IMR-90 (cell line): ENCODE results near the gene MBD2. TPM values are rescaled to one million over a fixed set of nuclear protein-coding genes. Genes with fewer than 3 reads are reported as not detected.

ENCODE experiments used
- ATAC-seq: fragments of 200-7000 bp; cut with Tn5 transposase; 2 replicates; pipeline ENCODE4 v1.9.1; 2020; ENCODE audit warnings: low read depth, mild to moderate bottlenecking, moderate library complexity
- BruUV-seq: library from RNA; stranded (reverse); fragments of 400-500 nt; replicated peaks from 2 replicates; lab custom pipeline; 2021; lab: Mats Ljungman, UMichigan
- CTCF ChIA-PET: fragments of 300-600 bp; formaldehyde crosslinking; extraction: SDS; loops from one replicate; lab custom pipeline; 2021; ENCODE audit warnings: antibody characterized with exemption; lab: Yijun Ruan, JAX
- POLR2A ChIA-PET: fragments of 300-600 bp; sonication (Branson Sonifier 250); formaldehyde crosslinking; loops from one replicate; lab custom pipeline; 2022; ENCODE audit warnings: antibody characterized with exemption; ENCODE audit not compliant: unreplicated experiment; lab: Charles Lee
- DNase-seq: peaks from one replicate; pipeline ENCODE4 v3.0.0; 2013
- H2AFZ ChIP-seq: replicated peaks from 2 replicates; pipeline ENCODE3; 2013; ENCODE audit warnings: low read length, mild to moderate bottlenecking; ENCODE audit not compliant: poor library complexity
- H2AK5ac ChIP-seq: 2 replicates; pipeline ENCODE4 v1.6.1; 2013; ENCODE audit warnings: low read depth, low read length, inconsistent platforms
- H2AK9ac ChIP-seq: replicated peaks from 2 replicates; pipeline ENCODE3; 2013; ENCODE audit warnings: mild to moderate bottlenecking, low read depth, low read length, moderate library complexity; ENCODE audit not compliant: poor library complexity
- H2BK120ac ChIP-seq: 2 replicates; pipeline ENCODE4 v1.6.1; 2013; ENCODE audit warnings: low read depth, low read length, inconsistent platforms
- H2BK15ac ChIP-seq: 3 replicates; pipeline ENCODE4 v1.6.1; 2013; ENCODE audit warnings: low read depth, low read length, inconsistent platforms
- H2BK20ac ChIP-seq: 2 replicates; pipeline ENCODE4 v1.6.1; 2013; ENCODE audit warnings: low read depth, mild to moderate bottlenecking, inconsistent platforms, low read length, moderate library complexity
- H2BK5ac ChIP-seq: 2 replicates; pipeline ENCODE4 v1.6.1; 2013; ENCODE audit warnings: mild to moderate bottlenecking, low read depth, low read length, inconsistent platforms; ENCODE audit not compliant: poor library complexity, severe bottlenecking
- H3K14ac ChIP-seq: replicated peaks from 2 replicates; pipeline ENCODE4 v1.6.1; 2013; ENCODE audit warnings: low read depth, low read length, inconsistent platforms
- H3K18ac ChIP-seq: 2 replicates; pipeline ENCODE4 v1.6.1; 2013; ENCODE audit warnings: low read depth, low read length, control low read depth
- H3K23ac ChIP-seq: 2 replicates; pipeline ENCODE4 v1.6.1; 2013; ENCODE audit warnings: low read depth, low read length, inconsistent platforms
- H3K27ac ChIP-seq: 2 replicates; pipeline ENCODE4 v1.5.1; 2013; ENCODE audit warnings: mild to moderate bottlenecking, control low read depth, low read length; ENCODE audit not compliant: insufficient read depth
- H3K27me3 ChIP-seq: 2 replicates; pipeline ENCODE4 v1.6.1; 2013; ENCODE audit warnings: low read length; ENCODE audit not compliant: control insufficient read depth, insufficient read depth
- H3K36me3 ChIP-seq: 2 replicates; pipeline ENCODE4 v1.6.1; 2013; ENCODE audit warnings: low read length, mixed read lengths; ENCODE audit not compliant: control insufficient read depth, insufficient read depth
- H3K4ac ChIP-seq: 2 replicates; pipeline ENCODE4 v1.6.1; 2013; ENCODE audit warnings: low read depth, low read length, inconsistent platforms
- H3K4me1 ChIP-seq: 2 replicates; pipeline ENCODE4 v1.6.1; 2013; ENCODE audit warnings: low read length, mixed read lengths; ENCODE audit not compliant: control insufficient read depth, insufficient read depth
- H3K4me2 ChIP-seq: 2 replicates; pipeline ENCODE4 v1.6.1; 2013; ENCODE audit warnings: low read depth, mild to moderate bottlenecking, control low read depth, low read length, moderate library complexity
- H3K4me3 ChIP-seq: 2 replicates; pipeline ENCODE4 v1.5.1; 2013; ENCODE audit warnings: low read depth, mild to moderate bottlenecking, control low read depth, low read length, moderate library complexity; ENCODE audit not compliant: insufficient read depth
- H3K56ac ChIP-seq: 2 replicates; pipeline ENCODE4 v1.6.1; 2013; ENCODE audit warnings: low read length, inconsistent platforms; ENCODE audit not compliant: insufficient read depth; ENCODE audit errors: extremely low read depth
- H3K79me1 ChIP-seq, 2 experiments: 2 replicates each; pipeline ENCODE4 v1.6.1; 2013; ENCODE audit warnings: low read length in 2 of 2, inconsistent platforms in 1 of 2, low read depth in 1 of 2
- H3K9ac ChIP-seq: 2 replicates; pipeline ENCODE4 v1.6.1; 2013; ENCODE audit warnings: low read depth, low read length, control low read depth
- H3K9me1 ChIP-seq: 2 replicates; pipeline ENCODE4 v1.6.1; 2013; ENCODE audit warnings: low read length, inconsistent platforms; ENCODE audit not compliant: insufficient read depth
- H3K9me3 ChIP-seq: 2 replicates; pipeline ENCODE4 v1.6.1; 2013; ENCODE audit warnings: low read length; ENCODE audit not compliant: control insufficient read depth, insufficient read depth
- H4K20me1 ChIP-seq: 2 replicates; pipeline ENCODE4 v1.6.1; 2013; ENCODE audit warnings: low read length, inconsistent platforms; ENCODE audit not compliant: insufficient read depth
- H4K5ac ChIP-seq: 2 replicates; pipeline ENCODE4 v1.6.1; 2013; ENCODE audit warnings: mild to moderate bottlenecking, low read depth, low read length, control low read depth
- H4K8ac ChIP-seq, 2 experiments: 2 replicates each; pipeline ENCODE4 v1.6.1; 2013; ENCODE audit warnings: low read depth in 2 of 2, low read length in 2 of 2, control low read depth in 1 of 2, inconsistent platforms in 1 of 2
- H4K91ac ChIP-seq: 2 replicates; pipeline ENCODE4 v1.6.1; 2013; ENCODE audit warnings: low read depth, low read length, inconsistent platforms; ENCODE audit not compliant: insufficient read depth
- BHLHE40 ChIP-seq: fragments of 150-350 bp; IDR thresholded peaks from 2 replicates; pipeline ENCODE4 v1.6.1; 2016; ENCODE audit warnings: mild to moderate bottlenecking, low read depth, low read length
- CEBPB ChIP-seq: IDR thresholded peaks from 2 replicates; pipeline ENCODE4 v1.6.1; 2012; ENCODE audit warnings: low read depth, low read length, improper control_type of control experiment
- CTCF ChIP-seq: conservative IDR thresholded peaks from 2 replicates; pipeline ENCODE4 v1.5.1; 2012; ENCODE audit warnings: mild to moderate bottlenecking, low read depth, low read length, improper control_type of control experiment
- ELK1 ChIP-seq: fragments of 150-350 bp; IDR thresholded peaks from 2 replicates; pipeline ENCODE4 v1.6.1; 2016; ENCODE audit warnings: low read depth, mild to moderate bottlenecking, low read length, moderate library complexity, borderline replicate concordance
- FOS ChIP-seq: fragments of 150-350 bp; IDR thresholded peaks from 2 replicates; pipeline ENCODE4 v1.6.1; 2016; ENCODE audit warnings: low read depth, low read length
- MAZ ChIP-seq: IDR thresholded peaks from 2 replicates; pipeline ENCODE4 v1.6.1; 2012; ENCODE audit warnings: low read depth, mild to moderate bottlenecking, low read length, improper control_type of control experiment, moderate library complexity, borderline replicate concordance
- MXI1 ChIP-seq: IDR thresholded peaks from 2 replicates; pipeline ENCODE4 v1.6.1; 2012; ENCODE audit warnings: low read depth, mild to moderate bottlenecking, low read length, moderate library complexity, borderline replicate concordance
- POLR2A ChIP-seq: IDR thresholded peaks from 2 replicates; pipeline ENCODE4 v1.6.1; 2012; ENCODE audit warnings: mild to moderate bottlenecking, low read depth, low read length
- RAD21 ChIP-seq: IDR thresholded peaks from 2 replicates; pipeline ENCODE4 v1.6.1; 2012; ENCODE audit warnings: low read length, improper control_type of control experiment
- RCOR1 ChIP-seq: IDR thresholded peaks from 2 replicates; pipeline ENCODE4 v1.6.1; 2012; ENCODE audit warnings: mild to moderate bottlenecking, low read length, improper control_type of control experiment; ENCODE audit not compliant: insufficient replicate concordance
- RFX5 ChIP-seq: IDR thresholded peaks from 2 replicates; pipeline ENCODE4 v1.8.0; 2012; ENCODE audit warnings: low read depth, mild to moderate bottlenecking, low read length, moderate library complexity
- SMC3 ChIP-seq: fragments of 150-350 bp; IDR thresholded peaks from 2 replicates; pipeline ENCODE4 v1.6.1; 2016; ENCODE audit warnings: low read depth, mild to moderate bottlenecking, antibody characterized with exemption, low read length, moderate library complexity
- USF2 ChIP-seq: fragments of 150-350 bp; IDR thresholded peaks from 2 replicates; pipeline ENCODE4 v1.6.1; 2017; ENCODE audit warnings: mild to moderate bottlenecking, antibody characterized with exemption, low read length, low read depth
- WGBS, 2 experiments: methylation state at CpG; one replicate each; pipeline versions ENCODE4 v1.1.5 to v1.1.7; 2013; ENCODE audit warnings: missing lambda C conversion rate in 2 of 2; ENCODE audit not compliant: insufficient read length in 1 of 2; ENCODE audit errors: extremely low coverage in 2 of 2; 5-methylcytosine and 5-hydroxymethylcytosine counted together
- dilution Hi-C: fragments of 300-500 bp; cut with HindIII; formaldehyde crosslinking; loops from one replicate; pipeline ENCODE4 v1.14.3; 2018; ENCODE audit warnings: low sequenced_read_pairs; ENCODE audit not compliant: unreplicated experiment
- in situ Hi-C: fragments of 300-500 bp; cut with MboI; formaldehyde crosslinking; loops from 3 replicates; pipeline ENCODE4 v1.14.3; 2019; ENCODE audit warnings: low sequenced_read_pairs, inconsistent platforms, mixed read lengths
- intact Hi-C: fragments of 100-400 bp; cut with micrococcal nuclease; formaldehyde crosslinking; loops from 2 replicates; pipeline ENCODE4 v1.10.0; 2022
- polyA plus RNA-seq, 3 experiments: library from polyadenylated mRNA; depleted of rRNA; stranded (reverse); fragments of >200 nt; gene quantifications; 2 replicates each; pipeline ENCODE4 v1.2.3, GENCODE V29; 2012; ENCODE audit warnings: low replicate concordance in 1 of 3
- total RNA-seq: library from RNA; depleted of rRNA; stranded (reverse); fragments of >200 nt; gene quantifications from 2 replicates; pipeline ENCODE4 v1.2.3, GENCODE V29; 2012

Gene MBD2
- total and polyA plus RNA-seq, 2 of the 4 experiments (the other 2 are of a cell fraction): 9.7 to 29.5 TPM

GRCh38 chr18:54260396-54261072, 36.1 kb upstream of the MBD2 start:
- H3K23ac ChIP-seq: no peak overlapping the region
- ATAC-seq: peak; percentile 46; the same call in 1 of the 2 replicates
- H2AK9ac ChIP-seq: no peak overlapping the region
- H3K9me1 ChIP-seq: no peaks in the 10 kb centered on the region
- no peak overlapping the region for H3K27ac ChIP-seq
- H3K4me1 ChIP-seq: peaks cover 3% of the 10 kb centered on the region; the same call in 1 of the 2 replicates
- WGBS, 2 experiments: 86% methylated on average over 1 of the region's 9 CpGs; no CpG with 5 or more reads in 1 of the 2 experiments
- no peak for DNase-seq
- ChIA-PET CTCF (interaction anchor here (0.5 kb wide), 1 partner anchor 1373 kb away, joined by 3 read pairs; no protein-coding TSS in a partner anchor), POLR2A (no interaction called here)
- H3K18ac ChIP-seq: no peak overlapping the region
- no peak overlapping the region for H3K14ac ChIP-seq
- no peak overlapping the region for H2BK20ac ChIP-seq
- H4K20me1 ChIP-seq: no peaks in the 10 kb centered on the region
- H2BK5ac ChIP-seq: no peak overlapping the region
- no peak for TF ChIP-seq BHLHE40
- no peak for TF ChIP-seq RAD21
- no peak for TF ChIP-seq CEBPB
- no peak for TF ChIP-seq RCOR1
- no peak for TF ChIP-seq FOS
- TF ChIP-seq RFX5: no peak
- TF ChIP-seq MXI1: no peak
- TF ChIP-seq MAZ: no peak
- no peak for TF ChIP-seq ELK1
- no peak for TF ChIP-seq POLR2A
- TF ChIP-seq CTCF: no peak
- TF ChIP-seq USF2: no peak
- TF ChIP-seq SMC3: no peak
- no peak overlapping the region for H4K5ac ChIP-seq
- no peak overlapping the region for H2AFZ ChIP-seq
- no TSS peak for BruUV-seq
- no peak overlapping the region for H4K8ac ChIP-seq
- no peak overlapping the region for H3K4ac ChIP-seq
- H3K4me3 ChIP-seq: no peak overlapping the region
- dilution Hi-C loops (no loop called here), in situ Hi-C loops (no loop called here), intact Hi-C loops (no loop called here)
- no peak overlapping the region for H3K4me2 ChIP-seq
- no peak overlapping the region for H3K56ac ChIP-seq
- no peaks in the 10 kb centered on the region for H3K36me3 ChIP-seq
- no peak overlapping the region for H2BK120ac ChIP-seq
- H3K27me3 ChIP-seq: no peaks in the 10 kb centered on the region
- no peaks in the 10 kb centered on the region for H3K79me1 ChIP-seq
- H2AK5ac ChIP-seq: no peak overlapping the region
- no peak overlapping the region for H3K9ac ChIP-seq
- H4K91ac ChIP-seq: no peak overlapping the region
- H3K9me3 ChIP-seq: no peaks in the 10 kb centered on the region
- no peak overlapping the region for H2BK15ac ChIP-seq
